Measurements from ENCODE around the gene KRTAP21-3. TPM values are rescaled to one million over a fixed set of nuclear protein-coding genes. Genes with fewer than 3 reads are reported as not detected.

KRTAP21-3 gene
- total and polyA plus RNA-seq, 3 experiments from 2014 or later: not detected

DNA sequence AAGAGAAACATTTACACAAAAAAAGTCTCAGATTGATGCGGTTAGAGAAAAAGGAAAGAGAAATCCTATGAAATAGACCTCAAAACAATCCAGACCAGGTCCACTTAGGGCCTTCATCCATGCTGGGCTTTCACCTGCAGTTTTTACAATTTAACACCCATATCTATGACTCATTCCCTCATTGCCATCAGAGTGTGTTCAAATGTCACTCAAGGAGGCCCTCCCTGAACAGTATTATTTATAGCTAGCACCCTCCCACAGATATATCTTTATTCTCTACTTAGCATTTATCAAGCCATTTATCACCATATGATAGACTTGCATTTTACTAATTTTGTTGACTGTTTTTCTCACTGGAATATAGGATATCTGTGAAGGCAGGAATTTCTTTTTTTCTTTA is 824 bp upstream of the KRTAP21-3 start:
- POLR2A ChIA-PET: no interaction called here
- H3K36me3 ChIP-seq (ENCODE audit: insufficient read depth, low read length): no peaks in the 10 kb centered on the region
- Mint-ChIP-seq H3K27ac (no peak overlapping the region), H3K27me3 (peaks cover 0 to 2% of the 10 kb centered on the region in 2 donors), H3K4me3 (no peak overlapping the region), H3K4me1 (peaks cover 0 to 22% (median 4%) of the 10 kb centered on the region in 3 donors), H3K36me3 (no peaks in the 10 kb centered on the region), H3K9me3 (peaks cover 0 to 5% (median 0%) of the 10 kb centered on the region in 5 donors)
- H3K27me3 ChIP-seq (ENCODE audit: insufficient read depth, low read length, poor library complexity, severe bottlenecking): no peaks in the 10 kb centered on the region
- H3K27ac ChIP-seq (ENCODE audit: low read depth, low read length): no peak overlapping the region
- no peak overlapping the region for H3K4me3 ChIP-seq (ENCODE audit: low read length)
- DNase-seq: no peak
- no peaks in the 10 kb centered on the region for H3K9me3 ChIP-seq (ENCODE audit: low read length)
- no peaks in the 10 kb centered on the region for H3K4me1 ChIP-seq (ENCODE audit: insufficient read depth, low read length)
- CTCF ChIA-PET: no interaction called here

DNA sequence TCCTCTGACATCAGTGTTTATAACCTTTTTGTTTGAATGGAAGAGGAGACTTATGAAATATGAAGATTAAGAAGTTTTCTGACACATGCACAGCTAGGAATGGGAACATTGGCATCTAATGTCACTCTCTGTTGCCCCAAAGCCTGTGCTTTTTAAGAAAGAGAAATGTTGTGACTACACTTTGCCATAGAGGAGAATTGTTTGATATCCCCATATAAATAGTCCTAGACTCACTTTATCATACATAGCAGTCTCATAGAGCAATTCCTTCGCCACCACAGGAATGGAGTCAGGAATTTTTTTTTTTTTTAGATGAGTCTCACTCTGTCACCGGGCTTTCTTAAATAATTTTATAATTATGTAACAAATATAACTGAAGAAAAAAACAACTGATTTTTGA is 1.5 kb downstream of the KRTAP21-3 start:
- H3K27me3 Mint-ChIP-seq: peaks cover 0 to 2% of the 10 kb centered on the region in 2 donors
- H3K27ac Mint-ChIP-seq: peak overlapping the region in 2 of 8 donors; percentile 24 to 87
- peaks cover 0 to 5% (median 2%) of the 10 kb centered on the region in 5 donors for H3K9me3 Mint-ChIP-seq
- Histone ChIP-seq H3K36me3 (ENCODE audit: insufficient read depth, low read length) (no peaks in the 10 kb centered on the region), H3K4me1 (ENCODE audit: insufficient read depth, low read length) (no peaks in the 10 kb centered on the region), H3K27ac (ENCODE audit: low read depth, low read length) (no peak overlapping the region), H3K9me3 (ENCODE audit: low read length) (no peaks in the 10 kb centered on the region), H3K4me3 (ENCODE audit: low read length) (no peak overlapping the region), H3K27me3 (ENCODE audit: insufficient read depth, low read length, poor library complexity, severe bottlenecking) (no peaks in the 10 kb centered on the region)
- peaks cover 0 to 22% (median 4%) of the 10 kb centered on the region in 3 donors for H3K4me1 Mint-ChIP-seq
- DNase-seq: no peak
- no peak overlapping the region for H3K4me3 Mint-ChIP-seq
- ChIA-PET POLR2A (no interaction called here), CTCF (no interaction called here)
- no peaks in the 10 kb centered on the region for H3K36me3 Mint-ChIP-seq

- no peaks in the 10 kb centered on the region for H3K27me3 ChIP-seq (ENCODE audit: insufficient read depth, low read length, poor library complexity, severe bottlenecking)
- no peak for DNase-seq
- H3K4me3 Mint-ChIP-seq: no peak overlapping the region
- no peak overlapping the region for H3K27ac ChIP-seq (ENCODE audit: low read depth, low read length)
- peaks cover 0 to 9% (median 2%) of the 10 kb centered on the region in 5 donors for H3K9me3 Mint-ChIP-seq
- no peaks in the 10 kb centered on the region for H3K36me3 Mint-ChIP-seq
- H3K4me3 ChIP-seq (ENCODE audit: low read length): no peak overlapping the region
- H3K27ac Mint-ChIP-seq: no peak overlapping the region
- ChIA-PET POLR2A (no interaction called here), CTCF (no interaction called here)
- no peaks in the 10 kb centered on the region for H3K9me3 ChIP-seq (ENCODE audit: low read length)
- peaks cover 0 to 2% of the 10 kb centered on the region in 2 donors for H3K27me3 Mint-ChIP-seq
- H3K4me1 ChIP-seq (ENCODE audit: insufficient read depth, low read length): no peaks in the 10 kb centered on the region
- no peaks in the 10 kb centered on the region for H3K36me3 ChIP-seq (ENCODE audit: insufficient read depth, low read length)
- peaks cover 0 to 22% (median 4%) of the 10 kb centered on the region in 3 donors for H3K4me1 Mint-ChIP-seq
Observed at GRCh38 chr21:30714946-30715345, 3.6 kb downstream of the KRTAP21-3 start.

GRCh38 chr21:30714456-30714855 is 4.1 kb downstream of the KRTAP21-3 start:
- no peak for DNase-seq
- Histone ChIP-seq H3K27ac (ENCODE audit: low read depth, low read length) (no peak overlapping the region), H3K9me3 (ENCODE audit: low read length) (no peaks in the 10 kb centered on the region), H3K4me3 (ENCODE audit: low read length) (no peak overlapping the region), H3K36me3 (ENCODE audit: insufficient read depth, low read length) (no peaks in the 10 kb centered on the region), H3K4me1 (ENCODE audit: insufficient read depth, low read length) (no peaks in the 10 kb centered on the region), H3K27me3 (ENCODE audit: insufficient read depth, low read length, poor library complexity, severe bottlenecking) (no peaks in the 10 kb centered on the region)
- Mint-ChIP-seq H3K9me3 (peaks cover 0 to 9% (median 2%) of the 10 kb centered on the region in 5 donors), H3K27me3 (peaks cover 0 to 2% of the 10 kb centered on the region in 2 donors), H3K27ac (no peak overlapping the region), H3K4me3 (no peak overlapping the region), H3K36me3 (no peaks in the 10 kb centered on the region), H3K4me1 (peaks cover 0 to 19% (median 4%) of the 10 kb centered on the region in 3 donors)
- POLR2A ChIA-PET: no interaction called here
- CTCF ChIA-PET: no interaction called here

GRCh38 chr21:30713766-30714165 is 4.8 kb downstream of the KRTAP21-3 start:
- H3K4me3 ChIP-seq (ENCODE audit: low read length): no peak overlapping the region
- CTCF ChIA-PET: no interaction called here
- POLR2A ChIA-PET: no interaction called here
- Mint-ChIP-seq H3K9me3 (peaks cover 0 to 9% (median 2%) of the 10 kb centered on the region in 5 donors), H3K27ac (no peak overlapping the region), H3K4me1 (peaks cover 0 to 13% (median 4%) of the 10 kb centered on the region in 3 donors), H3K27me3 (peaks cover 0 to 2% of the 10 kb centered on the region in 2 donors), H3K4me3 (no peak overlapping the region), H3K36me3 (no peaks in the 10 kb centered on the region)
- no peaks in the 10 kb centered on the region for H3K9me3 ChIP-seq (ENCODE audit: low read length)
- H3K27ac ChIP-seq (ENCODE audit: low read depth, low read length): no peak overlapping the region
- no peak for DNase-seq
- H3K27me3 ChIP-seq (ENCODE audit: insufficient read depth, low read length, poor library complexity, severe bottlenecking): no peaks in the 10 kb centered on the region
- H3K4me1 ChIP-seq (ENCODE audit: insufficient read depth, low read length): no peaks in the 10 kb centered on the region
- no peaks in the 10 kb centered on the region for H3K36me3 ChIP-seq (ENCODE audit: insufficient read depth, low read length)

DNA sequence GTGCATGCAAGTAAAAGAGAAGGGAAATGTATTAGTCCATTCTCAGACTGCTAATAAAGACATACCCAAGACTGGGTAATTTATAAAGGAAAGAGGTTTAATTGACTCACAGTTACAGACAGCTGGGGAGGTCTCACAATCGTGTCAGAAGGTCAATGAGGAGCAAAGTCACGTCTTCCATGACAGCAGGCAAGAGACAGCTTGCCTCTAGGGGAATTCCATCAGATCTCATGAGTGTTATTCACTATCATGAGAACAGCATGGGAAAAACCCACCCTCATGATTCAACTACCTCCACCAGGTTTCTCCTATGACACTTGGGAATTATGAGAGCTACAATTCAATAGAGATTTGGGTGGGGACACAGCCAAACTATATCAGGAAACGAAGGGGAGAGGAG is 8.1 kb downstream of the KRTAP21-3 start:
- peaks cover 0 to 9% (median 2%) of the 10 kb centered on the region in 5 donors for H3K9me3 Mint-ChIP-seq
- H3K4me3 ChIP-seq (ENCODE audit: low read length): no peak overlapping the region
- H3K27ac Mint-ChIP-seq: peak overlapping the region in 1 of 8 donors; percentile 14
- H3K27me3 Mint-ChIP-seq: peaks cover 0 to under 1% of the 10 kb centered on the region in 2 donors
- no peaks in the 10 kb centered on the region for H3K4me1 Mint-ChIP-seq
- DNase-seq: no peak
- H3K36me3 Mint-ChIP-seq: no peaks in the 10 kb centered on the region
- ChIA-PET POLR2A (no interaction called here), CTCF (no interaction called here)
- no peaks in the 10 kb centered on the region for H3K36me3 ChIP-seq (ENCODE audit: insufficient read depth, low read length)
- H3K4me1 ChIP-seq (ENCODE audit: insufficient read depth, low read length): no peaks in the 10 kb centered on the region
- no peak overlapping the region for H3K27ac ChIP-seq (ENCODE audit: low read depth, low read length)
- no peak overlapping the region for H3K4me3 Mint-ChIP-seq
- H3K9me3 ChIP-seq (ENCODE audit: low read length): no peaks in the 10 kb centered on the region
- no peaks in the 10 kb centered on the region for H3K27me3 ChIP-seq (ENCODE audit: insufficient read depth, low read length, poor library complexity, severe bottlenecking)

DNA sequence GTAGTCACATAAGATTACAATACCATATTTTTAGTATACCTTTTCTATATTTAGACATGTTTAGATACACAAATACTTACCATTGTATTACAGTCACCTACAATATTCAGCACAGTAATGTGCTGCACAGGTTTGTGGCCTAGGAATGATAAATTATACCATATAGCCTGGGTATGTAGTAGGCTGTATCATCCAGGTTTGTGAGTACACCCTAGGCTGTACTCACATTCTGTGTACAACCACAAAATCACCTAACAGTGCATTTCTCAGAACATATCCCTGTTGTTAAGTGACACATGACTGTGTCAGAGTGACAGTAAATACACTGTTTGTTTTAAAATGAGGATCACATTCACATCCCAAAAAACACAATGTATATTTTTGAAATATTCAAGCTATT is 11.2 kb downstream of the KRTAP21-3 start:
- no peaks in the 10 kb centered on the region for H3K36me3 ChIP-seq (ENCODE audit: insufficient read depth, low read length)
- no peaks in the 10 kb centered on the region for H3K4me1 Mint-ChIP-seq
- H3K27me3 ChIP-seq (ENCODE audit: insufficient read depth, low read length, poor library complexity, severe bottlenecking): no peaks in the 10 kb centered on the region
- no peaks in the 10 kb centered on the region for H3K9me3 ChIP-seq (ENCODE audit: low read length)
- ChIA-PET CTCF (no interaction called here), POLR2A (no interaction called here)
- H3K4me1 ChIP-seq (ENCODE audit: insufficient read depth, low read length): no peaks in the 10 kb centered on the region
- H3K4me3 Mint-ChIP-seq: no peak overlapping the region
- H3K9me3 Mint-ChIP-seq: peaks cover 0 to 11% (median 0%) of the 10 kb centered on the region in 5 donors
- H3K27me3 Mint-ChIP-seq: peaks cover 0 to 2% of the 10 kb centered on the region in 2 donors
- no peak for DNase-seq
- H3K4me3 ChIP-seq (ENCODE audit: low read length): no peak overlapping the region
- H3K27ac ChIP-seq (ENCODE audit: low read depth, low read length): no peak overlapping the region
- no peaks in the 10 kb centered on the region for H3K36me3 Mint-ChIP-seq
- H3K27ac Mint-ChIP-seq: no peak overlapping the region

DNA sequence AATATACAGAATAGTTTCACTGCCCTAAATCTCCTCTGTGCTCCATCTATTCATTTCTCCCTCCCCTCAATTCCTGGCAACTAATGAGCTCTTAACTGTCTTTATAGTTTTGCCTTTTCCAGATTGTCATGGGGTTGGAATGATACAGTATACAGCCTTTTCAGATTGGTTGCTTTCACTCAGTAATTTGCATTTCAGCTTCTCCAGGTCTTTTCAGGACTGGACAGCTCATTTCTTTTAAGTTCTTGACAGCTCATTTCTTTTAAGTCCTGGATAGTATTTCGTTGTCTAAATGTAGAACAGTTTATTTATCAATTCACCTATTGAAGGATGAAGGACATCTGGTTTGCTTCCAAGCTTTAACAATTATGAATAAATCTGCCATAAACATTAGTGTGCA is 22.6 kb downstream of the KRTAP21-3 start:
- no peak overlapping the region for H3K4me3 Mint-ChIP-seq
- Histone ChIP-seq H3K9me3 (ENCODE audit: low read length) (no peaks in the 10 kb centered on the region), H3K36me3 (ENCODE audit: insufficient read depth, low read length) (no peaks in the 10 kb centered on the region), H3K27me3 (ENCODE audit: insufficient read depth, low read length, poor library complexity, severe bottlenecking) (no peaks in the 10 kb centered on the region), H3K4me1 (ENCODE audit: insufficient read depth, low read length) (no peaks in the 10 kb centered on the region), H3K4me3 (ENCODE audit: low read length) (no peak overlapping the region), H3K27ac (ENCODE audit: low read depth, low read length) (no peak overlapping the region)
- no peak overlapping the region for H3K27ac Mint-ChIP-seq
- H3K4me1 Mint-ChIP-seq: no peaks in the 10 kb centered on the region
- no peaks in the 10 kb centered on the region for H3K27me3 Mint-ChIP-seq
- CTCF ChIA-PET: no interaction called here
- peaks cover 4 to 29% (median 14%) of the 10 kb centered on the region in 5 donors for H3K9me3 Mint-ChIP-seq
- H3K36me3 Mint-ChIP-seq: no peaks in the 10 kb centered on the region
- no peak for DNase-seq
- POLR2A ChIA-PET: no interaction called here

- no peak for DNase-seq
- Histone ChIP-seq H3K27ac (ENCODE audit: low read depth, low read length) (no peak overlapping the region), H3K9me3 (ENCODE audit: low read length) (no peaks in the 10 kb centered on the region), H3K27me3 (ENCODE audit: insufficient read depth, low read length, poor library complexity, severe bottlenecking) (no peaks in the 10 kb centered on the region), H3K4me3 (ENCODE audit: low read length) (no peak overlapping the region), H3K36me3 (ENCODE audit: insufficient read depth, low read length) (no peaks in the 10 kb centered on the region), H3K4me1 (ENCODE audit: insufficient read depth, low read length) (no peaks in the 10 kb centered on the region)
- Mint-ChIP-seq H3K36me3 (no peaks in the 10 kb centered on the region), H3K4me3 (no peak overlapping the region), H3K4me1 (no peaks in the 10 kb centered on the region), H3K9me3 (peaks cover 0 to 11% (median 3%) of the 10 kb centered on the region in 5 donors), H3K27ac (no peak overlapping the region), H3K27me3 (no peaks in the 10 kb centered on the region)
- ChIA-PET POLR2A (no interaction called here), CTCF (no interaction called here)
Observed at GRCh38 chr21:30689822-30690221, 28.8 kb downstream of the KRTAP21-3 start.
